Keratinocyte (primary cell): ENCODE results near the gene LGR4. TPM values are rescaled to one million over a fixed set of nuclear protein-coding genes. Genes with fewer than 3 reads are reported as not detected.

Experiments
- DNase-seq: peaks from one replicate; pipeline ENCODE4 v3.0.0-alpha.2; 2011; ENCODE audit warnings: low read depth, missing footprints, low spot score
- FAIRE-seq: peaks from 2 replicates; lab custom pipeline; 2011; peaks lifted over from hg19 to GRCh38; lab: Jason Lieb, UNC
- H2AFZ ChIP-seq: 2 replicates; pipeline ENCODE4 v1.6.0; 2012; ENCODE audit warnings: low read length, control low read depth, inconsistent platforms; ENCODE audit not compliant: control insufficient read depth
- H3K27ac ChIP-seq: 2 replicates; pipeline ENCODE4 v1.5.1; 2011; ENCODE audit warnings: low read length; ENCODE audit not compliant: control insufficient read depth, insufficient read depth
- H3K27me3 ChIP-seq: 3 replicates; pipeline ENCODE4 v1.6.0; 2011; ENCODE audit warnings: low read length; ENCODE audit not compliant: control insufficient read depth, insufficient read depth; ENCODE audit errors: extremely low read depth
- H3K36me3 ChIP-seq, 2 experiments: 2 replicates in 1 of 2; 3 replicates in 1 of 2; pipeline ENCODE4 v1.5.1; 2011; ENCODE audit warnings: low read length in 2 of 2, mild to moderate bottlenecking in 1 of 2; ENCODE audit not compliant: control insufficient read depth in 2 of 2, insufficient read depth in 2 of 2; ENCODE audit errors: extremely low read depth in 1 of 2
- H3K4me1 ChIP-seq: 3 replicates; pipeline ENCODE4 v1.5.1; 2011; ENCODE audit warnings: low read length; ENCODE audit not compliant: control insufficient read depth, insufficient read depth; ENCODE audit errors: extremely low read depth
- H3K4me2 ChIP-seq: 3 replicates; pipeline ENCODE4 v1.6.0; 2011; ENCODE audit warnings: low read depth, low read length; ENCODE audit not compliant: control insufficient read depth, insufficient read depth; ENCODE audit errors: extremely low read depth
- H3K4me3 ChIP-seq, 3 experiments: fragments of 200-600 bp in 1 of 3; sonication (generic) in 1 of 3; 2 replicates in 2 of 3; 3 replicates in 1 of 3; pipeline ENCODE4 v1.5.1; 2011 to 2016; ENCODE audit warnings: low read length in 3 of 3, mild to moderate bottlenecking in 3 of 3, control low read depth in 2 of 3, inconsistent platforms in 1 of 3, low read depth in 1 of 3, mixed read lengths in 1 of 3, mixed run types in 1 of 3, moderate library complexity in 1 of 3; ENCODE audit not compliant: control insufficient read depth in 2 of 3, insufficient read depth in 2 of 3; ENCODE audit errors: extremely low read depth in 1 of 3
- H3K79me2 ChIP-seq: 2 replicates; pipeline ENCODE4 v1.6.0; 2012; ENCODE audit warnings: low read length; ENCODE audit not compliant: control insufficient read depth, insufficient read depth
- H3K9ac ChIP-seq: 3 replicates; pipeline ENCODE4 v1.6.0; 2011; ENCODE audit warnings: low read length; ENCODE audit not compliant: control insufficient read depth, insufficient read depth; ENCODE audit errors: extremely low read depth
- H3K9me1 ChIP-seq: 3 replicates; pipeline ENCODE4 v1.6.0; 2011; ENCODE audit warnings: low read length; ENCODE audit not compliant: control insufficient read depth, insufficient read depth; ENCODE audit errors: extremely low read depth
- H3K9me3 ChIP-seq: 2 replicates; pipeline ENCODE4 v1.5.1; 2012; ENCODE audit warnings: low read depth, low read length; ENCODE audit not compliant: control insufficient read depth
- H4K20me1 ChIP-seq: 3 replicates; pipeline ENCODE4 v1.6.0; 2011; ENCODE audit warnings: low read length; ENCODE audit not compliant: control insufficient read depth, insufficient read depth; ENCODE audit errors: extremely low read depth
- CTCF ChIP-seq, 3 experiments: IDR thresholded peaks in 1 of 3; conservative IDR thresholded peaks in 1 of 3; optimal IDR thresholded peaks in 1 of 3; 2 replicates in 2 of 3; 3 replicates in 1 of 3; pipeline versions ENCODE3 to v1.5.1; 2011; ENCODE audit warnings: low read length in 3 of 3, mild to moderate bottlenecking in 3 of 3, moderate library complexity in 2 of 3, control low read depth in 1 of 3, inconsistent platforms in 1 of 3; ENCODE audit not compliant: insufficient read depth in 2 of 3; ENCODE audit errors: extremely low read depth in 1 of 3
- EZH2 ChIP-seq: IDR thresholded peaks from one replicate; pipeline ENCODE4 v1.6.1; 2012; ENCODE audit warnings: inconsistent platforms, mild to moderate bottlenecking, low read length, moderate library complexity
- dilution Hi-C: fragments of 300-500 bp; cut with MboI; formaldehyde crosslinking; loops from one replicate; pipeline ENCODE4 v1.7.0; 2020; ENCODE audit warnings: low sequenced_read_pairs; ENCODE audit not compliant: extremely low pct_ligation_motif_present
- polyA plus RNA-seq, 5 experiments: library from polyadenylated mRNA; depleted of rRNA in 3 of 5; stranded (reverse) in 3 of 5; stranded (forward) in 1 of 5; unstranded in 1 of 5; fragments of >200 nt; gene quantifications; 1 replicate in 1 of 5; 2 replicates in 3 of 5; 3 replicates in 1 of 5; pipeline versions ENCODE4 v1.2.1 to v1.2.3, GENCODE V29; 2011 to 2012; ENCODE audit warnings: missing spikeins in 2 of 5, low read depth in 1 of 5, low replicate concordance in 1 of 5

LGR4 gene
- polyA plus RNA-seq, 1 donor (not counting 4 experiments of a cell fraction or from before 2014, with no cell fraction given), result 49.7 TPM

- Histone ChIP-seq H3K27ac (no peak overlapping the region), H3K4me2 (peak overlapping the region; percentile 42)
Measured at GRCh38 chr11:27390318-27391295, 82.0 kb downstream of the LGR4 start.

GRCh38 chr11:27388869-27389268 lies 83.7 kb downstream of the LGR4 start:
- H3K79me2 ChIP-seq, result peaks cover 14% of the 10 kb centered on the region
- no peak for DNase-seq
- no peak overlapping the region for H3K9ac ChIP-seq
- TF ChIP-seq CTCF (optimal IDR thresholded peaks at IDR 0.05 in 1 of 3, IDR thresholded peaks at IDR 0.05 in 1 of 3, conservative IDR thresholded peaks at IDR 0.05 in 1 of 3; ENCODE audit: extremely low read depth in 1 of 3, insufficient read depth in 2 of 3, low read length in 3 of 3) (no peak), EZH2 (no peak)
- no peaks in the 10 kb centered on the region for H3K9me1 ChIP-seq
- H4K20me1 ChIP-seq, result no peaks in the 10 kb centered on the region
- no peak overlapping the region for H3K4me3 ChIP-seq
- H3K27ac ChIP-seq, result no peak overlapping the region
- FAIRE-seq, result no peak
- peaks cover 3 to 4% of the 10 kb centered on the region in 2 experiments for H3K36me3 ChIP-seq
- no peaks in the 10 kb centered on the region for H3K9me3 ChIP-seq
- peaks cover 34% of the 10 kb centered on the region for H3K4me1 ChIP-seq
- H2AFZ ChIP-seq, result no peak overlapping the region
- H3K4me2 ChIP-seq, result no peak overlapping the region
- H3K27me3 ChIP-seq, result no peaks in the 10 kb centered on the region
- dilution Hi-C loops, result no loop called here

More at GRCh38 chr11:27390318-27391295, 82.0 kb downstream of the LGR4 start:
- dilution Hi-C loops, result no loop called here
- peak; percentile 39 for FAIRE-seq
- no peak for DNase-seq
- no peaks in the 10 kb centered on the region for H3K9me3 ChIP-seq
- peaks cover 46% of the 10 kb centered on the region for H3K4me1 ChIP-seq
- TF ChIP-seq CTCF (optimal IDR thresholded peaks at IDR 0.05 in 1 of 3, IDR thresholded peaks at IDR 0.05 in 1 of 3, conservative IDR thresholded peaks at IDR 0.05 in 1 of 3; ENCODE audit: extremely low read depth in 1 of 3, insufficient read depth in 2 of 3, low read length in 3 of 3) (no peak), EZH2 (no peak)
- H3K4me3 ChIP-seq, result no peak overlapping the region
- H3K9ac ChIP-seq, result no peak overlapping the region
- H3K27me3 ChIP-seq, result no peaks in the 10 kb centered on the region
- no peak overlapping the region for H2AFZ ChIP-seq
- H3K79me2 ChIP-seq, result peaks cover 18% of the 10 kb centered on the region
- no peaks in the 10 kb centered on the region for H3K9me1 ChIP-seq
- no peaks in the 10 kb centered on the region for H4K20me1 ChIP-seq
- peaks cover 0 to 4% of the 10 kb centered on the region in 2 experiments for H3K36me3 ChIP-seq
